HL-60/S4 treated with retinoic acid at 250 ng/mL for 4 days and 3 days (cell line): ENCODE results near the gene ALPK3.
"Not testable (repeated sequence)": the region's sequence is repeated elsewhere in the genome, so short reads cannot be mapped to it uniquely, and the experiment has no call there.

Source experiments
- in situ Hi-C: fragments of 300-500 bp; cut with MboI; formaldehyde crosslinking; loops from 2 replicates; pipeline ENCODE4 v1.7.0; 2022; ENCODE audit warnings: low sequenced_read_pairs

The ALPK3 gene

GRCh38 chr15:84869510-84869909 lies 52.4 kb downstream of the ALPK3 start:
- in situ Hi-C loops = no loop called here

- in situ Hi-C loops = no loop called here
Measured at GRCh38 chr15:84871428-84871985, 54.4 kb downstream of the ALPK3 start.

DNA sequence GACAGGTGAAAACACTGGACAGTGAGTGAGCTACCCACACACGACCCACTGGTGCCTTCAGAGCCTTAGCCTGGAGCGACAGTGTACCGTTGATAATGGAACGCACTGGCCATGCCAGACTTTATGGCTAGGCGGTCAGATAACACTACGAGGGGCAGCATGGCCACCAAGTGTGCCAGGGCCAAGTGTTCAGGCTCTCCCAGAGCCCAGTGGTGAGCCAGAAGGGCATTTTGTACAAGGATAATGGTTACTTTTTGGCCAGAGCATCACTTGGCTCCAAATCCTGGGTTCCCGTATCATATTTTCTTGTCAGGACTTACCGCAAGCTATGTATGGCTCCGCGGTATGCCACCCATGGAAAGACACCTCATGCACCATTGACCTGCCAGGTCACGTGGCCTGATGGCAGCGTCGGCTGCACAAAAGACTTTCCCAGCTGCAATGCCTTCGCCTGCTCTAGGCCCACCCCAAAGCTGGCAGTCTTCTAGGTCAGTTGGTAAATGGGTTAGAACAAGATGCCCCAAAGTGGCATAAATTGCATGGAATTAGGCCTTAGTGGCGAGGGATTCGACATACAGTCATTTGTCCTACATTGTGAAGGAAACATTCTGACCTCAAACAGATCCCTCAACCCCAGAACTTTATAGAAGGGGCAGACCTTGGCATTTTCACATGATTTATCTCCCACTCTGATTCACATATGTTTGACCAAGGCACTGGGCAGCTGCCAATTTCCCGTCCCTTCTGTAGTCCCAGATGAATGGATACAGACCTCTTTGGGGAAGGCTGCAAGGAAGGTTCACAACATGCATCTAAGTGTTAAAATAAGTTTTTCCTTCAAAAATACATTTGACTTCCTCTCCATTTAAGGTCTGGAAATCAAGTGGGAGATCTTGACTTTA lies 55.1 kb downstream of the ALPK3 start:
- in situ Hi-C loops = no loop called here

DNA sequence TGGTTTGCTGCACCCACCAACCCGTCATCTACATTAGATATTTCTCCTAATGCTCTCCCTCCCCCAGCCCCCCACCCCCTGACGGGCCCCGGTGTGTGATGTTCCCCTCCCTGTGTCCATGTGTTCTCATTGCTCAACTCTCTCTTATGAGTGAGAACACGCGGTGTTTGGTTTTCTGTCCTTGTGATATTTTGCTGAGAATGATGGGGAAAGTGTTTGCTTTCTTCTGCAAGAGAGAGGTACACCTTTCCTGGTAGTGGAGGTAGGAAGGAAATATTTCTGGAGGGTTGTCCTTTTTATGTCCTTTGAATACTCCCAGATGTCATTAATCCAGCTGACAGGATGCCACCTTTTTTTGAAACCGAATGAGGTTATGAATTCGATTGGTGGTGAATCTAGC lies 56.8 kb downstream of the ALPK3 start:
- in situ Hi-C loops = no loop called here

- in situ Hi-C loops = no loop called here
Measured at GRCh38 chr15:84874981-84875699, 58.0 kb downstream of the ALPK3 start.

- in situ Hi-C loops = no loop called here
Measured at GRCh38 chr15:84876269-84876668, 59.1 kb downstream of the ALPK3 start.

DNA sequence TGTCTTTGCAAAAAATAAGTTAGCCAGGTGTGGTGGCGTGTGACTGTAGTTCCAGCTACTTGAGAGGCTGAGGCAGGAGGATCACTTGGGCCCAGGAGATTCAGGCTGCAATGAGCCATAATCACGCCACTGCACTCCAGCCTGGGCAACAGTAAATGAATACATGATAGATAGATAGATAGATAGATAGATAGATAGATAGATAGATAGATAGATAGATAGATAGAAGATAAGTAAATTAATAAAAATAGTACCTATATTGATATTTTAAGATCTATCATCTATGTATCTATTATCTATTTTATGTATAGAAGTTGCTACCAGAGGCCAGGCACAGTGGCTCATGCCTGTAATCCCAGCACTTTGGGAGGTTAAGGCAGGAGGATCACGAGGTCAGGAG lies 60.5 kb downstream of the ALPK3 start:
- in situ Hi-C loops = not testable (repeated sequence)

DNA sequence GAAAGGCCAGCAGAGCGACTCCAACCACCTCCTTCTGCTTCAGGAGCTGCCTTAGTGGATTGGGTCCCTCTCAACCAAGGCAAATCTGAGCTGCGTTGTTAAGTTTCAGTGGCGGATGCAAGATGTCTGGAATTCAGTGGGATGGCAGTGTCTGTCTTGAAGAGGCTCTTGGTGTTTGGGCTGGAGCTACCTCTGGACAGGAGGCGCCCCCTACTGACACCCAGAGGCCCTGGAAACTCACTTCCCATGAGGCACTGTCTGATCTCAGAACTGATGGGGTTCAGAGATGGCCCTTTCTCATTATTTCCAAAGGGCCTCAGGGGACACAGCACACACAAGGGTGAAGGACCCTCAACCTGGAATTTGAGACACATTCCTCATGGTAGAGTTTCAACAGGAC lies 61.3 kb downstream of the ALPK3 start:
- in situ Hi-C loops = no loop called here

GRCh38 chr15:84879088-84879780 lies 62.1 kb downstream of the ALPK3 start:
- in situ Hi-C loops = no loop called here

DNA sequence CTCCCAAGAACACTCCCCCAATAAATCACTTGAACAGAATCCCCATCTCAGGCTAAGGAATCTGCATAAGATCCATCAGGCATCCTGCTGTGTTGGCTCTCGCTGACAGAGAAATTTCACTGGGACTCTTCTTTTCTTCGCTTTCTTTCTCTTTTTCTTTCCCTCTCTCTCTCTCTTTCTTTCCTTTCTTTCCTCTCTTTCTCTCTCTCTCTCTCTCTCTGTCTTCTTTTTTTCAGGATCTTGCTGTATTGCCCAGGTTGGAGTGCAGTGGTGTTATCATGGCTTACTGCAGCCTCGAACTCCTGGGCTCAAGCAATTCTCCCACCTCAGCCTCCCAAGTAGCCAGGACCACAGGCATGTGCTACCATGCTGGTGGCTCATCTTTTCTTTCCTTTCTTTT lies 62.9 kb downstream of the ALPK3 start:
- in situ Hi-C loops = no loop called here

GRCh38 chr15:84880822-84881519 lies 63.8 kb downstream of the ALPK3 start:
- in situ Hi-C loops = no loop called here

DNA sequence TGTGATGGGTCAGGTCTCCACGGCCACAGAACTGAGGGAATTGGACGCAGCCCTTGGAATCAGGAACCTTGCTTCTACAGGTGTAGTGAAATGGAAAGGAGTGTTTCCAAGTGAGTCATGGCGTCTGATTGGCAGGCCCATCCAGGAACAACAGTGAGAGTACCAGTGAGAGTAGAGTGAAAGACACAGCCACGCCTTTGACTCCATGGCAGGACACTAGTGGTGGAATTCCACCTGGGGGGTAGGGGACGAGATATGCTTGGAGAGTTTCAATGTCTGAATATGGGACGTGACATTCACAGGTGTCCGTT lies 64.3 kb downstream of the ALPK3 start:
- in situ Hi-C loops = no loop called here

DNA sequence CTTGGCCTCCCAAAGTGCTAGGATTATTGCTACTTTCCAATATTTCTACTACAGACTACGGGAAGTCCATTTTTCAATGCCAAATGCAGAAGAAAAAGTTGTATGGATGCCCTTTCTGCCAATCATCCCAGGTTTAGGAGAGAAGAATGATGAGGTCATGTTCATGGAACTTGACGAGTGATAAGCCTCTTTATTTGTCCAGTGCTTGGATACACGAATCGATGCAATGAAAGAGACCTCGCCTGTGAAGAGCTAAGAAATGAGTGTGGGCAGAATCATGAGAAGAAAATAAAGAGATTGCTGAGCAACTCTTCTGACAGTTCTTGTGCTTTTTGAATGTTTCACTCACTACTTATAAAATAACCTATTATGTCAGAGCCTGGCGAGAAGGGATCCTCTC lies 66.3 kb downstream of the ALPK3 start:
- in situ Hi-C loops = no loop called here

- in situ Hi-C loops = no loop called here
Measured at GRCh38 chr15:84883916-84884781, 67.0 kb downstream of the ALPK3 start, which contains the start of gene SLC28A1. Gene SLC28A1, plus strand, starts transcription at chr15:84884662. Its CDS starts 3,099 bp downstream, at chr15:84887761.

GRCh38 chr15:84885801-84886200 lies 68.6 kb downstream of the ALPK3 start:
- in situ Hi-C loops = no loop called here

- in situ Hi-C loops = no loop called here
Measured at GRCh38 chr15:84886211-84886983, 69.2 kb downstream of the ALPK3 start.

- in situ Hi-C loops = no loop called here
Measured at GRCh38 chr15:84886984-84887299, 69.8 kb downstream of the ALPK3 start.

GRCh38 chr15:84887938-84888337 lies 70.8 kb downstream of the ALPK3 start:
- in situ Hi-C loops = no loop called here

- in situ Hi-C loops = no loop called here
Measured at GRCh38 chr15:84888639-84889038, 71.5 kb downstream of the ALPK3 start.
